ENCODE data around the gene PITPNM2.

The PITPNM2 gene

DNA sequence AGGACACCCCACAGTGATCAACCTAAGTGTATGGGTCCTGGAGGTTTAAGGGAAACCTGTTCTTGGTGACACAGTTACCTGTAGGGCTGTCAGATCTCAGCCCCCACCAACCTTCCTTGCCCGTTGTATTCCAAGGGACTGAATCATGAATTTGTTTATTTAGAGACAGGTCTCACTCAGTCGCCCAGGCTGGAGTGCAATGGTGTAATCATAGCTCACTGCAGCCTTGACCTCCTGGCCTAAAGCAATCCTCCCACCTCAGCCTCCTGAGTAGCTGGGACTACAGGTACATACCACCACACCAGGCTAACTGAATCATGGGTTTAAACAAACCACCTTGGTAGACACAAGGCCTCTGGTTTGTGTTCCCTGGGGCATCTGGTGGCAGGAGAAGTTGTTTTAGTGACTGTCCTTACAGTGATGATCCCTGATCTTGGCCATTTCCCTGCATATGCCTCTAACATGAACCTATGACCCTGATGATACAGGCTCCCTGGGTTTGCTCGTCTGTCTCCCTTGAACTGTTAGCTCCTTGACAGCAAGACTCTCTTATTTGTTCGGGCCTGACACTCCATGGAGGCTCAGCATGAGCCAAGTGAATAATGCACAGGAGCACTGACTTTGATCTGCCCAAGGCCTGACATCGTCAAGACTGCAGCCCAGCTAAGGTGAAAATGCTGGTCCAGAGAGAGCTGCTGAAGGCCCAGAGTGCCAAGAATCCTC, 47.9 kb downstream of the PITPNM2 start:
- Histone ChIP-seq H3K36me3 (ENCODE audit: insufficient read depth) (no peaks in the 10 kb centered on the region), H3K4me1 (ENCODE audit: low read depth, poor library complexity, severe bottlenecking) (no peaks in the 10 kb centered on the region), H3K27ac (no peak overlapping the region), H3K9ac (no peak overlapping the region), H3K4me2 (no peak overlapping the region), H3K79me2 (ENCODE audit: insufficient read depth, low read depth) (no peaks in the 10 kb centered on the region), H3K4me3 (IDR thresholded peaks at IDR 0.05; ENCODE audit: insufficient read depth, low read depth, low read length) (no peak overlapping the region), H4K20me1 (ENCODE audit: insufficient read depth) (no peaks in the 10 kb centered on the region), H3K27me3 (ENCODE audit: insufficient read depth, low read depth) (no peaks in the 10 kb centered on the region), H2AFZ (ENCODE audit: low read depth) (no peak overlapping the region)
- TF ChIP-seq, protein P1, sequence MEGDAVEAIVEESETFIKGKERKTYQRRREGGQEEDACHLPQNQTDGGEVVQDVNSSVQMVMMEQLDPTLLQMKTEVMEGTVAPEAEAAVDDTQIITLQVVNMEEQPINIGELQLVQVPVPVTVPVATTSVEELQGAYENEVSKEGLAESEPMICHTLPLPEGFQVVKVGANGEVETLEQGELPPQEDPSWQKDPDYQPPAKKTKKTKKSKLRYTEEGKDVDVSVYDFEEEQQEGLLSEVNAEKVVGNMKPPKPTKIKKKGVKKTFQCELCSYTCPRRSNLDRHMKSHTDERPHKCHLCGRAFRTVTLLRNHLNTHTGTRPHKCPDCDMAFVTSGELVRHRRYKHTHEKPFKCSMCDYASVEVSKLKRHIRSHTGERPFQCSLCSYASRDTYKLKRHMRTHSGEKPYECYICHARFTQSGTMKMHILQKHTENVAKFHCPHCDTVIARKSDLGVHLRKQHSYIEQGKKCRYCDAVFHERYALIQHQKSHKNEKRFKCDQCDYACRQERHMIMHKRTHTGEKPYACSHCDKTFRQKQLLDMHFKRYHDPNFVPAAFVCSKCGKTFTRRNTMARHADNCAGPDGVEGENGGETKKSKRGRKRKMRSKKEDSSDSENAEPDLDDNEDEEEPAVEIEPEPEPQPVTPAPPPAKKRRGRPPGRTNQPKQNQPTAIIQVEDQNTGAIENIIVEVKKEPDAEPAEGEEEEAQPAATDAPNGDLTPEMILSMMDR (conservative IDR thresholded peaks at IDR 0.05; ENCODE audit: low read depth, low read length) = no peak

DNA sequence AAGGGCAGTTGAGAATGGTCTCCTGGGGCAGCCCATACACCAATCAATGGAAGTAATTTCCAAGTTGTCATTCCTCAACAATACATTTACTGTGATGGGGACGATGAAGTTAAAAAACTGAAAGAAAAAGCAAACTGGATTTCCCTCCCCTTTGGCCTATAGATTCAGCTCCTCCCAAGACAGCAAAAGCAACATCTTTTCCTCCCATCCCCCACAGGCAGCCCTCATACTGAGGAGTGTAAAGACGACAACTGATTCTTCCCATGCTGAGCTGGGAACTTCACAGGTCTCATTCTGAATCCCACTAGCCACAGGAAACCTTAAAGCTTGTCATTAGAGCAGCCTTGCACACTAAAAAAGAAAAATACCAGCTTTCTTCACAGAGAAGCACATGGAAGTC, 48.5 kb downstream of the PITPNM2 start:
- Histone ChIP-seq H3K9ac (no peak overlapping the region), H3K27ac (no peak overlapping the region), H3K27me3 (ENCODE audit: insufficient read depth, low read depth) (no peaks in the 10 kb centered on the region), H3K36me3 (ENCODE audit: insufficient read depth) (no peaks in the 10 kb centered on the region), H4K20me1 (ENCODE audit: insufficient read depth) (no peaks in the 10 kb centered on the region), H3K4me2 (no peak overlapping the region), H3K4me3 (IDR thresholded peaks at IDR 0.05; ENCODE audit: insufficient read depth, low read depth, low read length) (no peak overlapping the region), H3K4me1 (ENCODE audit: low read depth, poor library complexity, severe bottlenecking) (no peaks in the 10 kb centered on the region), H2AFZ (ENCODE audit: low read depth) (no peak overlapping the region), H3K79me2 (ENCODE audit: insufficient read depth, low read depth) (no peaks in the 10 kb centered on the region)
- TF ChIP-seq, protein P1 (conservative IDR thresholded peaks at IDR 0.05; ENCODE audit: low read depth, low read length) = no peak

DNA sequence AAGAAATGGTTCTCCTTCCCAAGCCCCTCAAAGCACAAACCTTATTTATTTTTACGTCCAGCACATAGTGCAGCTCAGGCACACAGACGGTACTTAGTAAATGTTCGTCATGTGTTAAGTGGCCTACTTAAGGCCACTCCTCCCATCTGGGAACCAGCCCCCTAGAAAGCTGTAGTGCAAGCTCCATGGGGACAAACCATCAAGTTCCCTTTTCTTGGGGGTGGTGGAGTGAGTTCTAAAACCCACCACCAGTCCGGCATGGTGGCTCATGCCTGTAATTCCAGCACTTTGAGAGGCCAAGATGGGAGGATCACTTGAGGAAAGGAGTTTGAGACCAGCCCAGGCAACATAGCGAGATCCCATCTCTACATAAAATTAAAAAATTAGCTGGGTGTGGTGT, 49.4 kb downstream of the PITPNM2 start:
- Histone ChIP-seq H3K27ac (no peak overlapping the region), H3K4me2 (no peak overlapping the region), H4K20me1 (ENCODE audit: insufficient read depth) (no peaks in the 10 kb centered on the region), H3K9ac (no peak overlapping the region), H2AFZ (ENCODE audit: low read depth) (no peak overlapping the region), H3K4me3 (IDR thresholded peaks at IDR 0.05; ENCODE audit: insufficient read depth, low read depth, low read length) (no peak overlapping the region), H3K79me2 (ENCODE audit: insufficient read depth, low read depth) (no peaks in the 10 kb centered on the region), H3K36me3 (ENCODE audit: insufficient read depth) (no peaks in the 10 kb centered on the region), H3K27me3 (ENCODE audit: insufficient read depth, low read depth) (no peaks in the 10 kb centered on the region), H3K4me1 (ENCODE audit: low read depth, poor library complexity, severe bottlenecking) (no peaks in the 10 kb centered on the region)
- TF ChIP-seq, protein P1 (conservative IDR thresholded peaks at IDR 0.05; ENCODE audit: low read depth, low read length) = no peak
